NCI-H2196 (cell line): Measurements from ENCODE around the gene TNK2.
"Not testable (repeated sequence)": the region's sequence is repeated elsewhere in the genome, so short reads cannot be mapped to it uniquely, and the experiment has no call there.

Source experiments
- DNase-seq: peaks from one replicate; lab custom pipeline; 2025; ENCODE audit not compliant: unreplicated experiment; lab: John Stamatoyannopoulos, UW

The TNK2 gene

GRCh38 chr3:195918176-195918575 is 9.8 kb upstream of the TNK2 start:
- no peak for DNase-seq

GRCh38 chr3:195916991-195917390 is 8.6 kb upstream of the TNK2 start:
- no peak for DNase-seq

- no peak for DNase-seq
These were observed 7.9 kb upstream of the TNK2 start for GRCh38 chr3:195916291-195916690.

DNA sequence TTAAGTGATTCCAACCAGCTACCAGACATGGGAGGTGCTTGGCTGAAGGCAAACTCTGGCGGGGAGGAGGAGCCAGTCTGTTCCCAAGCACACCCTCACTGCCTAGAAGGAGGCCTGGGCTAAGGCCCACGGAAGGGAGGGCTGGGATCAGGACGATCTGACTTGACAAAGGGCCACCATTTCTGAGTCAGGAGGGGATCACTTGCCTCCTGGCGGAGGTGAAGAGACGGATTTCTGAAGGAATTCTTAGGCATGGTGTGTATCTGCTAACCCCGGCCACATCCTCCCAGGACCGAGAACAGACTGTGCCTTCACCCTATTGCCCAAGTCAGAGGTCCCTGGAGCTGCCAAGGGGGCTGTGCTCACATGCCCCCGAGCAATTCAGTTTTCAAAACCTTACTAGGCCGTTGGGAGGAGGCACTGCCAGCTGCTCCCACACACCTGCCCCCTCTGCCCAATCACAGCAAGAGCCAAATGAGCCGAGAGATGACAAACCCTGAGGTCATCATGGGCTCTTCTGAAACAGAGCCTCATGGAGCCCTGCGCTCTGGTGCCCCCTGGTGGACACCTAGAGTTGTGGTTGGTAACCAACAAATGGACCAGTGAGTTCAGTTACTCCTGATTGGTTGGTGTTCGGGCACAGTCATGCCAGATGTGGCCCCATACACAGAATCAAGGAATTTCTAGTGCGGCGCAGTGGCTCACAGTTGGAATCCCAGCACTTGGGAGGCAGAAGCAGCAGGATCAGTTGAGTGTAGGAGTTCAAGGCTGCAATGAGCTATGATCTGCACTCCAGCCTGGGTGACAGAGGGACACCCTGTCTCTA is 6.5 kb upstream of the TNK2 start:
- DNase-seq = no peak

DNA sequence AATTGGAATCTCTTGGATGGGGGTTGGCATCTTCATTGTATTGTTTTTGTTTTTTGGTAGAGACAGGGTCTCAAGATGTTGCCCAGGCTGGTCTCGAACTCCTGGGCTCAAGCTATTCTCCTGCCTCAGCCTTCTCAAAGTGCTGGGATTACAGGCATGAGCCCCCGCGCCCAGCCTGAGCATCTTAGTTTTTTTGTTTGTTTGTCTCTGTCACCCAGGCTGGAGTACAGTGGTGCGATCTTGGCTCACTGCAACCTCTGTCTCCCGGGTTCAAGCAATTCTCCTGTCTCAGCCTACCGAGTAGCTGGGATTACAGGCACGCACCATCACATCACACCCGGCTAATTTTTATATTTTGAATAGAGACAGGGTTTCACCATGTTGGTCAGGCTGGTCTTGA is 5.8 kb upstream of the TNK2 start:
- not testable (repeated sequence) for DNase-seq

DNA sequence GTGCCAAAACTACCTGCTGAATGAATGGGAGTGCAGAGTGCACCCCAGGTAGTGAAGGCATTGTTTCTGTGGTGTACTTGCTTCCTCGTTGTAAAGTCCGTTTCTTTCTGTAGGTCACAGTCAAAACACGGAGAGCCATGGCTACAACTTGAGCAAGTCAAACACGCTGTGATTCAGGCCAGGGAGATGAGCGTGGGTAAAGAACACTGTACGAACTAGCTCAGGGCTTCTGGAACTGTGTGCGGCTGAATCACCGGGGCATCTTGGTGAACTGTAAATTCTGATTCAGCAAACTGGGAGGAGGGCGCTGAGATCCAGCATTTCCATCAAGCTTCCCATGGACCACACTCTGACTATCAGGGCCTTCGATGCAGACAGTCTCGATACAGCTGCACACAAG is 5.0 kb upstream of the TNK2 start:
- DNase-seq = no peak

DNA sequence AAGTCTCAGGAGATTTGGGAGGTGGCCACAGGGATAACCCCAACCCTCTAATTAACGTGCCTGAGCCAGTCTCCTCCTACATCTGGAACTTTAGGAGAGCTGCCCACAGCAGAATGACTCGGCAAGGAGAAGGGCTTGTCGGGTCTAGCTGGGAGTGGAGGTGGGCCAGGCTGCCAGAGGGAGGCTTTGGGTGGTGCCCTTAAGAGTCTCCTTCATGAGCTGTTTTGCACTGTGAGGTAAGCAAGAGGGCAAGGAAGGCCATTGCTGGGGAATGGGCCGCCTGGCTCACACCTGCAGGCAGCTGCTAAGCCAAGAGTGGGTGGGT is 3.6 kb upstream of the TNK2 start:
- DNase-seq = no peak

DNA sequence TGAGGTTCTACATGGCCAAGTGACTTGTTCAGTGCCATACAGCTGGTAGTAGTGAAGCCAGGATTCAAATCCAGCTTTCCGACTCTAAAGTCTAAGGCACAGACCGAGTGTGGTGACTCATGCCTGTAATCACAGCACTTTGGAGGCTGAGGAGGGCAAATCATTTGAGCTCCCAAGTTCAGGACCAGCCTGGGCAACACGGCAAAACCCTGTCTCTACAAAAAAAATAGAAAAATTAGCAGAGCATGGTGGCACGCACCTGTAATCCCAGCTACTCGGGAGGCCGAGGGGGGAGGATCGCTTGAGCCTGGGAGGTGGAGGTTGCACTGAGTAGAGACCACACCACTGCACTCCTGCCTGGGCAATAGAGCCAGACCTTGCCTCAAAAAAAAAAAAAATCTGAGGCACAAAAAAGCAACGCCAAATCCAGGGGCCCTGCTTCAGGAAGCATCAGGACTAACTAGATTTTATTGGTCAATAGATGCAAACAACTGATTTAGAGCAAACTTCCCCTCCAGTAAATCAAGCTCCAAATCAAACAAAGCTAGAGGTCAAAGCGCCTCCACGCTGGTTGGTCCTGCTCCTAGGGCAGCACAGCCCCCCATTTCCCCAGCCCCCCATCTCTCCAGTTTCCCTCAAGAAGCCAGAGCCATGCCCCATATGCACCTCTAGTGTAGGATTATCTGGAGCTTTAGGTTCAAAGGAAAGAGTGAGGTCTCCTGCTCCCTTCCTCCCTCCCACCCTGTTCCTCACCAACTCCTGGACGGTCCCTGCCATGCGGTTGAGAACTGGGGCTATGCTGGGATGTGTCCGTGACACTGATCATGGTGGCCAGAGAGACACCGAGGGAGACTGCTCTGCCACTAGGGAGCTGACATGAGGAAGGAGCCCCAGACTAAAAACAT is 2.9 kb upstream of the TNK2 start:
- no peak for DNase-seq

GRCh38 chr3:195910499-195910845 is 2.1 kb upstream of the TNK2 start:
- no peak for DNase-seq

DNA sequence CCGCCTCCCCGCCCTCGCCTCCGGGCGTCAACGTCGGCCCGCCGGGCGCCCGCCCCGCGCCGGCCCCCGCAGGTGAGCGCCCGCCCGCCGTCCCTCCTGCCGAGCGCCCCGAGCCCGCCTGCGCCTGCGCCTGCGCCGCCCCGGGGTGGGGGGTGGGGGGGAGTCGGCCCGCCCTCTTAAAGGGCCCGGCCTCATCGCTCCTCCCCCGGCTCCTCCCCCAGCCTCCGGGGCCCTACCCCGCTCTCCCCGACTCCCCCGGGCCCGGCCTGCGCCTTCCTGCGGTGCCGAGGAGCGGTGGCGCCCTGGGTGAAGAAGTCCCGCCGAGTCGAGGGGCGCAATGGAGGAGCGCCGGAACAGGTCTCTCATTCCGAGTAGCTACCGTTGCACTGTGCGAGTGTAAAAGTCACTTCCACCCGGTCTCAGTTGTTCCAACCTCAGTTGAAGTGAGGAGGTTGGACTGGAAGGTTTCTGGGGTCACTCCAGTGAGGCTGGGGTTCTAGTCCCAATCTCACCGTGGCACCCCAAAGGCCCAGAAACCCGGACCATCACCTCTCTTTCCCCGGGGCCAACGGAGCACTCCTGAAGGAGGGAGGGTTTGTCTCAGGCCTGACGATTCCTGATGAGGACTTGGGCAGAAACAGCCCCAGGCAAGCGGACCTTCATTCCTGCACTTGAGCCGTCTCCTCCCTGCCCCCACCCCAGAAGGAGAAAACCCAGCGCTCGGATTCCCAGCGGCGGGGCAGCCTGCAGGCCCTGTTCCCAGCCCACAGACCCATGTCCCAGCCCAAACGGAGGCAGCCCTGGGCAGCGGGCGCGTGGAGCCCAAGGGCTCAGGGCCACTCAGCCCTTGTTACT is 1.5 kb upstream of the TNK2 start:
- DNase-seq = peak; percentile 95

- no peak for DNase-seq
These were observed 587 bp upstream of the TNK2 start for GRCh38 chr3:195908694-195909581.

- no peak for DNase-seq
These were observed 742 bp downstream of the TNK2 start for GRCh38 chr3:195907684-195907933.

DNA sequence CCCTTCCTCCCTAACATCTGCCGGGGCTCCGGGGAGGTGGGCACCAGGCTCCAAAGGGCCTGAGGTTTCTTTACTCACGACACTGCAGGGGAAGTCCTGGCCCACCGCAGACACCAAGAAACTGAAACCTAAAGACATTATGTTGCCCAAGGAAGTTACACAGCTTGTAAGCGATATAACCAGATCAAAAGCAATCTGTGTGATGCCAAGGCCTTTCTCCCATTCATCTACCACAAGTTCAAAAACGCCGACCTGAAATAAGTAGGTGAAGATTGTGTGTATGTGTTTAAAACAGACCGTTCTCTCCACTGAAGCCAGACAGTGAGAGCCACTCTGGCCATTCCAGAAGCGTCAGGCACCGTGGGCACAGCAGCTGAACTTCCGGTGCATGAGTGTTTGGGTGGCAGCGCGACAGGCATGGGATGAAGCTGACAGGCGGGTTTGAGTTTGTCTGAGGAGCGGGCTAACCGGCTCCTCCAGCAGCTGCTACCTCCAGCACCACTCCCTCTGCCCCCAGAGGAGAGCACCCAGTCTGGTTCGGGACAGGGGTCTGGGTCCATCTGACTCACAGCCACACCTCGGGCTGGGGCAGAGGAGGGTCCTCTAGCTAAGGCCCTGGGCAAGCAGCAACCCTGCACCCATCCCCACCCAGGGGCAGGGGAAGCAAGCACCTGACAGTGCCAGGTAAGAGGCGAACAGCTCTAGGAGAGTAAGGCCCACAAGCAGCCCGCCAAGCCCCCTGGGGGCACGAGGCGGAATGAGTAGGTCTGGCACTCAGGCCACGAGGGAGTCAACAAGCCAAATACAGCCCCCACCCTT is 1.3 kb downstream of the TNK2 start:
- no peak for DNase-seq

DNA sequence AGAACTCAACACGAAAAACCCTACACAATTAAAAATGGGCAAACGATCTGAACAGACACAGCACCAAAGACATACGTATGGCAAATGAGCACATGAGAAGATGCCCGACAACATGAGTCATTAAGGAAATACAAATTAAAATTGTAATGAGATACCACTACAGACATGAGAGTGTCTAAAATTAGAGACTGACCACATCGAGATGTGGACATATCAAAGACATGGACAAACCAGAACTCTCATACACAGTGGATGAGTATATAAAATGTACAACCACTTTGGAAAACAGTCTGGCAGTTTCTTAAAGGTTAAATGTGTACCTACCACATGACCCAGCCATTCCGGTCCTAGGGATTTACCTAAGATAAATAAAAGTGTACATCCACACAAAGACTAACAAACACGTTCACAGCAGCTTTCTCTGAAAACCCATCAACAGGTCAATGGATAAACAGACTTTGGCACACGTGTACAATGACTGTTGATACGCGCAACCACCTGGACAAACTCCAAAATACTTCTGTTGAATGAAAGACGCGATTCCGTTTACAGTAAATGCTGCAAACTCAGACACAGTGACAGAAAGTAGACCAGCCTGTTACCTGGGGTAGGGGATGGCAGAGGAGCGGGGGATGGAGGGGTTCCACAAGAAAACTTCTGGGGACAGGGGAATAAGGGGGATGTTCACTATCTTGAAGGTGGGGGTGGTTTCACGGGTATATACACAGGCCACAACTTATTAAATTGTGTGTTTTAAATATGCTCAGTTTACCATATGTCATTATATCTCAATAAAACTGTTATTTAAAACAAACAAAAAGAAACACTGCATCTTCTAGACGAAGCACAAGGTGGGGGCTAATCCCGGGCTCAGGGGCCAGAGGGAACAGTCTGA is 2.1 kb downstream of the TNK2 start:
- peak; percentile 93 for DNase-seq

GRCh38 chr3:195904368-195904767 is 4.0 kb downstream of the TNK2 start:
- no peak for DNase-seq

GRCh38 chr3:195903950-195904290 is 4.4 kb downstream of the TNK2 start:
- no peak for DNase-seq

- not testable (repeated sequence) for DNase-seq
These were observed 5.7 kb downstream of the TNK2 start for GRCh38 chr3:195902634-195903033.

DNA sequence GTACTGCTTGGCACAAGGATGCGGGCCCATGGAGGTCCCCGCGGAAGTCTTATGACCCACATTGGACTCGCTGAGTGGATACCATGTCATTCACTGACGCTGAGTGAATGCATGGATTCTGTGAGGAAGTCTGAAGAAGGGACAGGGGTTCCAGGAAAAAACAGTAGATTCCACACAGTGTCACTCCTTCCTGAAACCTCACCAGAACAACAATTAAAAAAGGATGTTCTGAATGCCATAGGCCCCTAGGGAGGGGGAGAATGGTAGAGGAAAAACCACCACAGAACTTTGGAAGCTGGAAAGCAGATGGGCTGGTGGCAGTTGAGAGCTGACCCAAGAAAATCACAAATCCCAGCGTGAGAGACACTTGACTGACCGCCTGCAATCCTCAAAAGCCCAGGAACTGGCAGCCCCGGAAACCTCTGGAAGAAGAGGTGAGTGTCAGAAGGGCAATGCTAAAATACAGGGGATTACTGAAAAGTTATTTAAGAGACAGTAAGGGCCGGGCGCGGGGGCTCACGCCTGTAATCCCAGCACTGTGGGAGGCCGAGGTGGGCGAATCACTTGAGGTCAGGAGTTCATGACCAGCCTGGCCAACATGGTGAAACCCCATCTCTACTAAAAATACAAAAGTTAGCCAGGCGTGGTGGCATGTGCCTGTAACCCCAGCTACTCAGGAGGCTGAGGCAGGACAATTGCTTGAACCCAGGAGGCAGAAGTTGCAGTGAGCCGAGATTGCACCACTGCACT is 6.3 kb downstream of the TNK2 start:
- DNase-seq = not testable (repeated sequence)
